ENCODE data around the gene HS3ST4.

The HS3ST4 gene

DNA sequence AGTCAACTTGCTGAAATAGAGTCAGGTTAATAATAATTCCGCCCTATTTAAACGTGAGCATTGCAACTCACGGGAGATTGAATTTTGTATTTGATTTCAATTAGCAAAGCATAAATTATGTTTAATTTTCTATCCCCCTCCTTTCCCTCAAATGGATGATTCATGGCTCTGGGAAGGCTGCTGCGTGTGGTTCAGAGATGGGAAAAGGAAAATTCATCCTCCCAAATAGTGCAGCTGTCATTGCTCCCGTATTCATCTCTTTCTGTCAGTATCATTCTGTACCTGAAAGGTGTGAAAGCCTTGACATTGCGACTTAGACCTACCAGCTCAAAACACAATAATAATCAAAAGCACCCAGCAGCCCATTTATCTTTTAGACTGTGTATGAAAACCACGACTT is 447.3 kb downstream of the HS3ST4 start:
- TF ChIP-seq EZH2phosphoT487 (IDR thresholded peaks at IDR 0.05; ENCODE audit: low read depth) (no peak), CTCF (IDR thresholded peaks at IDR 0.05; ENCODE audit: low read depth, low read length) (no peak)
- Histone ChIP-seq H3K9ac (ENCODE audit: low read length) (no peak overlapping the region), H3K27ac (ENCODE audit: low read length) (no peak overlapping the region)

DNA sequence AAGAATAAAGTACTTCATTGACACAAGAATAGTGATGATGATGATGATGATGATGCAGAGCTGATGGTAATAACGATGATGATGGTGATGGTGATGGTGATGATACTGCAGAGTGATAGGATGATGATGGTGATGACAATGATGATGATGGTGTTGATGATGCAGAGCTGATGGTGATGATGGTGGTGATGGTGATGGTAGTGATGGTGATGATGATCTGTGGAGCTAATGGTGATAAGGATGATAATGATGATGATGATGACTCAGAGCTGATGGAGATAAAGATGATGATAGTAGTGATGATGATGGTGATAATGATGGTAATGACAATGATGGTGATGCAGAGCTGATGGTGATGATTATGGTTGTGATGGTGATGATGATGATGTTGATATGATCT is 448.1 kb downstream of the HS3ST4 start:
- H3K27ac ChIP-seq (ENCODE audit: low read length) = no peak overlapping the region
- no peaks in the 10 kb centered on the region for H3K36me3 ChIP-seq (replicated peaks; ENCODE audit: low read depth, low read length)
- no peaks in the 10 kb centered on the region for H4K20me1 ChIP-seq (ENCODE audit: insufficient read depth, low read length)
- no peaks in the 10 kb centered on the region for H3K4me1 ChIP-seq (ENCODE audit: low read length)
- no peak overlapping the region for H3K4me3 ChIP-seq (ENCODE audit: low read length)
- H3K79me2 ChIP-seq (ENCODE audit: low read length) = no peaks in the 10 kb centered on the region
- no peak overlapping the region for H3K4me2 ChIP-seq (ENCODE audit: low read length)
- no peak for TF ChIP-seq CTCF (IDR thresholded peaks at IDR 0.05; ENCODE audit: low read depth, low read length)
- no peak for TF ChIP-seq EZH2phosphoT487 (IDR thresholded peaks at IDR 0.05; ENCODE audit: low read depth)
- H2AFZ ChIP-seq (ENCODE audit: low read depth, low read length) = no peak overlapping the region
- no peak overlapping the region for H3K9ac ChIP-seq (ENCODE audit: low read length)
- peaks cover 17% of the 10 kb centered on the region for H3K27me3 ChIP-seq (ENCODE audit: low read depth, low read length)
- H3K9me3 ChIP-seq (ENCODE audit: insufficient read depth, low read length) = no peaks in the 10 kb centered on the region

More for the DNA sequence above, 447.3 kb downstream of the HS3ST4 start:
- Histone ChIP-seq H3K9me3 (ENCODE audit: insufficient read depth, low read length) (no peaks in the 10 kb centered on the region), H4K20me1 (ENCODE audit: insufficient read depth, low read length) (no peaks in the 10 kb centered on the region), H3K79me2 (ENCODE audit: low read length) (no peaks in the 10 kb centered on the region), H3K27me3 (ENCODE audit: low read depth, low read length) (peaks cover 11% of the 10 kb centered on the region), H3K36me3 (replicated peaks; ENCODE audit: low read depth, low read length) (no peaks in the 10 kb centered on the region), H2AFZ (ENCODE audit: low read depth, low read length) (no peak overlapping the region), H3K4me1 (ENCODE audit: low read length) (no peaks in the 10 kb centered on the region), H3K4me2 (ENCODE audit: low read length) (no peak overlapping the region), H3K4me3 (ENCODE audit: low read length) (no peak overlapping the region)

GRCh38 chr16:26149364-26150190 is 457.8 kb downstream of the HS3ST4 start:
- no peak overlapping the region for H3K27ac ChIP-seq (ENCODE audit: low read length)
- no peak for TF ChIP-seq EZH2phosphoT487 (IDR thresholded peaks at IDR 0.05; ENCODE audit: low read depth)
- no peak for TF ChIP-seq CTCF (IDR thresholded peaks at IDR 0.05; ENCODE audit: low read depth, low read length)
- H4K20me1 ChIP-seq (ENCODE audit: insufficient read depth, low read length) = no peaks in the 10 kb centered on the region
- no peaks in the 10 kb centered on the region for H3K79me2 ChIP-seq (ENCODE audit: low read length)
- no peak overlapping the region for H2AFZ ChIP-seq (ENCODE audit: low read depth, low read length)
- no peak overlapping the region for H3K4me3 ChIP-seq (ENCODE audit: low read length)
- peaks cover 5% of the 10 kb centered on the region; the same call in 1 of the 2 replicates for H3K27me3 ChIP-seq (ENCODE audit: low read depth, low read length)
- H3K4me1 ChIP-seq (ENCODE audit: low read length) = no peaks in the 10 kb centered on the region
- H3K9ac ChIP-seq (ENCODE audit: low read length) = no peak overlapping the region
- no peaks in the 10 kb centered on the region for H3K36me3 ChIP-seq (replicated peaks; ENCODE audit: low read depth, low read length)
- H3K9me3 ChIP-seq (ENCODE audit: insufficient read depth, low read length) = no peaks in the 10 kb centered on the region
- no peak overlapping the region for H3K4me2 ChIP-seq (ENCODE audit: low read length)

- Histone ChIP-seq H3K4me1 (ENCODE audit: low read length) (no peaks in the 10 kb centered on the region), H3K36me3 (replicated peaks; ENCODE audit: low read depth, low read length) (no peaks in the 10 kb centered on the region), H3K4me2 (ENCODE audit: low read length) (no peak overlapping the region), H3K9ac (ENCODE audit: low read length) (no peak overlapping the region), H4K20me1 (ENCODE audit: insufficient read depth, low read length) (no peaks in the 10 kb centered on the region), H3K4me3 (ENCODE audit: low read length) (no peak overlapping the region), H3K27ac (ENCODE audit: low read length) (no peak overlapping the region), H3K9me3 (ENCODE audit: insufficient read depth, low read length) (no peaks in the 10 kb centered on the region), H3K27me3 (ENCODE audit: low read depth, low read length) (no peaks in the 10 kb centered on the region), H3K79me2 (ENCODE audit: low read length) (no peaks in the 10 kb centered on the region), H2AFZ (ENCODE audit: low read depth, low read length) (no peak overlapping the region)
- TF ChIP-seq EZH2phosphoT487 (IDR thresholded peaks at IDR 0.05; ENCODE audit: low read depth) (no peak), CTCF (IDR thresholded peaks at IDR 0.05; ENCODE audit: low read depth, low read length) (no peak)
Observed at GRCh38 chr16:26155221-26155620, 463.5 kb downstream of the HS3ST4 start.
